HUES48 (cell line): Measurements from ENCODE around the gene SMYD4.

ENCODE experiments used
- H3K27ac ChIP-seq: one replicate; pipeline ENCODE4 v1.7.0; 2013; ENCODE audit warnings: low read depth, low read length, inconsistent platforms
- H3K27me3 ChIP-seq: 2 replicates; pipeline ENCODE4 v1.6.1; 2013; ENCODE audit warnings: mild to moderate bottlenecking, low read length; ENCODE audit not compliant: control insufficient read depth, insufficient read depth
- H3K36me3 ChIP-seq: 2 replicates; pipeline ENCODE4 v1.6.1; 2013; ENCODE audit warnings: low read length; ENCODE audit not compliant: control insufficient read depth, insufficient read depth
- H3K4me1 ChIP-seq: 2 replicates; pipeline ENCODE4 v1.6.1; 2013; ENCODE audit warnings: mild to moderate bottlenecking, low read length; ENCODE audit not compliant: control insufficient read depth, insufficient read depth
- H3K4me3 ChIP-seq: 2 replicates; pipeline ENCODE4 v1.5.1; 2013; ENCODE audit warnings: mild to moderate bottlenecking, low read depth, low read length
- H3K9ac ChIP-seq: 2 replicates; pipeline ENCODE4 v1.6.1; 2013; ENCODE audit warnings: mild to moderate bottlenecking, low read depth, low read length, moderate library complexity
- H3K9me3 ChIP-seq: 2 replicates; pipeline ENCODE4 v1.6.1; 2013; ENCODE audit warnings: low read length; ENCODE audit not compliant: control insufficient read depth, insufficient read depth

SMYD4 gene

DNA sequence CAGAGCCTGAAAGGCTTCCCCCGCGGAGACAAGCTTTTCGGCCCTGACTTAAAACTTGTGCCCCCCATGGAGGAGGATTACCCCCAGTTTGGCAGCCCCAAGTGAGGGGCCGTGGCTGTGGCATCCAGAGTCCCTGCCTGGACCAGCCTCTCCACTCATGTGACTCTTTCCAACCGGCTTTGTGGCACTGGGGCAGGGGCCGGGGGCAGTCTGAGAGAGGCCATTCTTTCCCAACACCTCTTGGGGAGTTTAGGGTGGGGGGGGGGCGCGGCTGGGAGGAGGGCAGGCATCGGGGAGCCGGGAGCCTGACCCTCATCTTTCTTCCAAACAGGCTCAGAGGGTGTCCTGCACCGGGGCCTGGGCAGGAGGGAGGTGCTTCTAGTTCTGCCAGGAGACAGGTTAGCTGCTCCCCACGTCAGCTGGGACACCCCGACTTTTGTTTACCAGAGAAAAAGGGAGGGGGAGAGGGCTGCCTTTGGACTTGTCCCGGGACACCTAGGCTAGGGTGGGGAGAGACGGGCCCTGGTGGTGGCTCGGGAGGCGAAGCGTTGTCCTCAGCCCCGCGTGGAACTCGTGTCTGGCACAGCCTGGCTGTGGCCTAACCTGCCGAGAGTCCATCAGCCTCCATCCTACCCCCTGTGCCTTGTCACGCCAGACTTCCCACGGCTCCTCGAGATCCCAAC is 75.1 kb downstream of the SMYD4 start:
- Histone ChIP-seq H3K9me3 (no peaks in the 10 kb centered on the region), H3K9ac (no peak overlapping the region), H3K4me3 (no peak overlapping the region), H3K27me3 (no peaks in the 10 kb centered on the region), H3K27ac (no peak overlapping the region), H3K36me3 (no peaks in the 10 kb centered on the region), H3K4me1 (no peaks in the 10 kb centered on the region; the same call in 1 of the 2 replicates)

DNA sequence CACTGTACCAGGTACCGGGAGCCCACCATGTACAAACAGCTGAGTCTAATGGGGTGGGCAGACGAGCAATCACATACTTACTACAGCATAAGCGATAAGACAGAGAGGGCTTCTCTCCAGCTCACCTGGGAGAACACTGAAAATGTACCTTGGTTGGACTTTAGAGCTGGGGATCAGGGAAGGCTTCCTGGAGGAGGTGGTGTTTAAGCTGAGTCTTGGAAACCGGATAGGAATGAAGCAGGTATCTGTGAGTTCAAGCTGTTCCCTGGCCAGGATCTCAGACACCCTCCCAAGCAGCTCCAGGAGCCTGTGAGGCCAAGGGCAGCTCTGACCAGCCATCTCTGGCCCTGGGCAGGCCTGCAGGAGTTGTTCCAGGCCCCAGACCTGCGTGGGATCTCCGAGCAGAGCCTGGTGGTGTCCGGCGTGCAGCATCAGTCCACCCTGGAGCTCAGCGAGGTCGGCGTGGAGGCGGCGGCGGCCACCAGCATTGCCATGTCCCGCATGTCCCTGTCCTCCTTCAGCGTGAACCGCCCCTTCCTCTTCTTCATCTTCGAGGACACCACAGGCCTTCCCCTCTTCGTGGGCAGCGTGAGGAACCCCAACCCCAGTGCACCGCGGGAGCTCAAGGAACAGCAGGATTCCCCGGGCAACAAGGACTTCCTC is 75.8 kb downstream of the SMYD4 start:
- H3K36me3 ChIP-seq = no peaks in the 10 kb centered on the region
- H3K27me3 ChIP-seq = no peaks in the 10 kb centered on the region
- no peak overlapping the region for H3K27ac ChIP-seq
- H3K9me3 ChIP-seq = no peaks in the 10 kb centered on the region
- H3K9ac ChIP-seq = no peak overlapping the region
- H3K4me1 ChIP-seq = no peaks in the 10 kb centered on the region; the same call in 1 of the 2 replicates
- no peak overlapping the region for H3K4me3 ChIP-seq

DNA sequence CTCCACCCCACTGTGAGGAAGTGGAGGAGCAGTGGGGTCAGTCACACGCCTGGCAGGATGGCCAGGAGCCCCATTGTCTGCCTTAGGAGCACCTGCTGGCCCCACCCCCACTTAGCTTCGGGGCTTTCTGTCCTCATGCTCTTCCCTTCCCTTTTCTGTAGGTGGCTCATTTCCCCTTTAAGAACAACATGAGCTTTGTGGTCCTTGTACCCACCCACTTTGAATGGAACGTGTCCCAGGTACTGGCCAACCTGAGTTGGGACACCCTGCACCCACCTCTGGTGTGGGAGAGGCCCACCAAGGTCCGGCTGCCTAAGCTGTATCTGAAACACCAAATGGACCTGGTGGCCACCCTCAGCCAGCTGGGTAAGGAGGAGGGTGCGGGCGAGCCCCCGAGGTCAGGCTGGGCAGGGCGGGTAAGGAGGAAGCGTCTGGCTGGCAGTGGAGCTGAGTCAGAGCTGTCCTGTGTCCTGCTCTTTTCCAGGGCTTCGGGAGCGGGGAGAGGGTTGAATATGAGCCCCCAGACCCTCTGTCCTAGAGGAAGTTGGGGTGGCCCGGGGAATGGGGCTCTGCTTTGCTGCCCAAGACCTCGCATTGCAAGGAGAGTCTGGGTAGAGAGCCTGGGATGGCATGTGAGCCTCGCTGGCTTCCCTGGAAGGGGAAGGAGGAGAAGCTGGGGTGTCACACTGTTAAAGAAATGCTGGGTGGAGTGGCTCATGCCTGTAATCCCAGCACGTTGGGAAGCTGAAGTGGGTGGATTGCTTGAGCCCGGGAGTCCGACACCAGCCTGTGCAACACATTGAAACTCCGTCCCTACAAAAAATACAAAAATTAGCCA is 77.1 kb downstream of the SMYD4 start:
- H3K27ac ChIP-seq = no peak overlapping the region
- no peaks in the 10 kb centered on the region for H3K9me3 ChIP-seq

DNA sequence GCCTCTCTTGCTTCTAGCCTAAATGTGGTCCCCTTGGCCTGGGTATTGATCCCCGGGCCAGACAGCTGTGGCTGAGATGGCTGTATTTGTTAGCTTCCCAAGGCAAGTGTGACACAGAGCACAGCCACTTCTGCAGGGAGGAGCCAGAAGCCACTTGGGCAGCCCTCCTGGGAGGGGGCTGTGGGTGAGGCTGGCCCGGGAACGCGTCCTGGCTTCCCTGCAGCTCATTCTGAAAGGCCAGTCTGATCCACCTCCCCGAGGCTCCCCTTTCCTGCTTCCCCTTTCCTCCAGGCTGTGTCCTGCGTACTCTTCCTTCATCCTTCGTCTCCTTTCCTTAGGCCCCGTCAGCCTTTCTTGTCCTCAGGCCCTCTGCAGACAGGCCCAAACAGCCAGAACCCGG is 79.1 kb downstream of the SMYD4 start:
- Histone ChIP-seq H3K4me3 (no peak overlapping the region), H3K27ac (no peak overlapping the region), H3K27me3 (no peaks in the 10 kb centered on the region), H3K9ac (no peak overlapping the region), H3K9me3 (no peaks in the 10 kb centered on the region), H3K4me1 (no peaks in the 10 kb centered on the region; the same call in 1 of the 2 replicates), H3K36me3 (no peaks in the 10 kb centered on the region)

More for the DNA sequence above, 77.1 kb downstream of the SMYD4 start:
- no peaks in the 10 kb centered on the region; the same call in 1 of the 2 replicates for H3K4me1 ChIP-seq
- H3K9ac ChIP-seq = no peak overlapping the region
- H3K36me3 ChIP-seq = no peaks in the 10 kb centered on the region
- no peak overlapping the region for H3K4me3 ChIP-seq
- H3K27me3 ChIP-seq = no peaks in the 10 kb centered on the region

DNA sequence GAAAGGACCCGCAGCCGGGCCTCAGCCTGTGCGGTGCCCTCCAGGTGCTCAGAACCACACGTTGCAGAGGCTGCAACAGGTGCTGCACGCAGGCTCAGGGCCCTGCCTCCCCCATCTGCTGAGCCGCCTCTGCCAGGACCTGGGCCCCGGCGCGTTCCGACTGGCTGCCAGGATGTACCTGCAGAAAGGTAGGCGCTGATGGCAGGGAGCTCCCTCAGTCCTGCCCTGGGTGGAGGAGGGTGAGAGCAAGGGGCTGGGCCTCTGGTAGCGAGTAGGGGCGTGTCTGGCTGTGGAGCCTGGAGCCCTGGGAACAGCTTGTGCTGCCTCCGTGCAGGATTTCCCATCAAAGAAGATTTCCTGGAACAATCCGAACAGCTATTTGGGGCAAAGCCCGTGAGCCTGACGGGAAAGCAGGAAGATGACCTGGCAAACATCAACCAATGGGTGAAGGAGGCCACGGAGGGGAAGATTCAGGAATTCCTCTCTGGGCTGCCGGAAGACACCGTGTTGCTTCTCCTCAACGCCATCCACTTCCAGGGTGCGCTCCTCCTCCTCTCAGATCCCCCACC is 82.6 kb downstream of the SMYD4 start:
- no peak overlapping the region for H3K4me3 ChIP-seq
- H3K4me1 ChIP-seq = no peaks in the 10 kb centered on the region; the same call in 1 of the 2 replicates
- H3K9ac ChIP-seq = no peak overlapping the region
- H3K27ac ChIP-seq = no peak overlapping the region
- H3K9me3 ChIP-seq = no peaks in the 10 kb centered on the region
- H3K27me3 ChIP-seq = no peaks in the 10 kb centered on the region
- no peaks in the 10 kb centered on the region for H3K36me3 ChIP-seq

DNA sequence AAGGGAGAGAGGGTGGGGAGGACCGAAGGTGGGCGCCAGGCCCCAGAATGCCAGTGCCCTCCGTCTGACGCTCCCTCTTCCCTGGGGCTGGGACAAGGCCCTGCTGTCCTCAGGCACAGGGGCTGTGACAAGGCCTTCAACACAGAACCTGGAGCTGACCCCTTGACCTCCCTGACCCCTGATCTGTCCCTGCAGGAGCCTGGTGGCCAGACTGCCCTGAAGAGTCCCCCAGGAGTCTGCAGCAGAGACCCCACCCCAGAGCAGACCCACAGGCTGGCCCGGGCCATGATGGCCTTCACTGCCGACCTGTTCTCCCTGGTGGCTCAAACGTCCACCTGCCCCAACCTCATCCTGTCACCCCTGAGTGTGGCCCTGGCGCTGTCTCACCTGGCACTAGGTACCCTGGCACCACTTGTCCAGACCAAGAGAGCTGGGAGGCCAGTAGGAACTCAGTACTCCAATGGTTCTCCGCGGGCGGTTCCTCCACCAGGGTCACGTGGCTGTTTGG is 84.1 kb downstream of the SMYD4 start:
- Histone ChIP-seq H3K9ac (no peak overlapping the region), H3K36me3 (no peaks in the 10 kb centered on the region)

DNA sequence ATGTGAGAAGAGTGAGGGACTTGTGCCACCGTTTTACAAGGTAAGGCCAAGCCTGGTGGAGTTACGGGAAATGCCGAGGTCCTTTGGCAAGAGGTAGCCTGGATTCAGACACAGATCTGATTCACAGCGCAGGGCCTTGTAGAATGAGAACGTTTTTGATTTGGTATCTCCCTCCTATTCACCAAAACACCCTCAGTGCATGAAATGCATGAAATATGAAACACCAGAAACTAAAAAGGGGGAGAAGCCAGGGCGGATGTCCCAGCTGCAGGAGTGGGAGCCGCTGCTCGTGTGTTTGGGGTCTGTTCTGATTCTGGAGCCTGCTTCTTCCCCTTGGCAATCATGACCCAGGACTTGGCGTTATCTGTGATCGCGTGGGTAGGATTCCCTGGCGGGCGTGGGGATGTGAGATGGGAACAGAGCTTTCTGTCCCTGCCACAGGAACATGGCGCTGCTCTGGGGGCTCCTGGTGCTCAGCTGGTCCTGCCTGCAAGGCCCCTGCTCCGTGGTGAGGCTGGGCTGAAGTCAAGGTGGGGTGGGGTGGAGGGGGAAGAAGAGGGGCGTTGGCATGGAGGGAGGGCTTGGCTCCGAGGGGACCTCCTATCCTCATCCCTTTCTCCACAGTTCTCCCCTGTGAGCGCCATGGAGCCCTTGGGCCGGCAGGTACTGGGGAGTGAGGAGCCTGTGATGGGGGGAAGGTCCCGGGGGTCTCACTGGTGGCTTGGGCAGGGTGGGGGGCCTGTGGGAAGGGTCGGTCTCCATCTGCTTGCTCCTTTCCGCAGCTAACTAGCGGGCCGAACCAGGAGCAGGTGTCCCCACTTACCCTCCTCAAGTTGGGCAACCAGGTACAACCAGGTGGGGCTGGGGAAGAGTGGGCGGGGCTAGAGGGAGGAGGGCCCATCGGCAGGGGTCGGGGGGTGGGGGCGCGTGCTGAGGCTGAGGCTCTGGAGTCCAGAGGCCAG is 84.9 kb downstream of the SMYD4 start:
- Histone ChIP-seq H3K4me3 (no peak overlapping the region), H3K9me3 (no peaks in the 10 kb centered on the region), H3K27me3 (no peaks in the 10 kb centered on the region), H3K4me1 (no peaks in the 10 kb centered on the region; the same call in 1 of the 2 replicates), H3K9ac (no peak overlapping the region), H3K36me3 (no peaks in the 10 kb centered on the region), H3K27ac (no peak overlapping the region)

More for the DNA sequence above, 84.1 kb downstream of the SMYD4 start:
- Histone ChIP-seq H3K27ac (no peak overlapping the region), H3K9me3 (no peaks in the 10 kb centered on the region), H3K27me3 (no peaks in the 10 kb centered on the region), H3K4me1 (no peaks in the 10 kb centered on the region; the same call in 1 of the 2 replicates), H3K4me3 (no peak overlapping the region)

DNA sequence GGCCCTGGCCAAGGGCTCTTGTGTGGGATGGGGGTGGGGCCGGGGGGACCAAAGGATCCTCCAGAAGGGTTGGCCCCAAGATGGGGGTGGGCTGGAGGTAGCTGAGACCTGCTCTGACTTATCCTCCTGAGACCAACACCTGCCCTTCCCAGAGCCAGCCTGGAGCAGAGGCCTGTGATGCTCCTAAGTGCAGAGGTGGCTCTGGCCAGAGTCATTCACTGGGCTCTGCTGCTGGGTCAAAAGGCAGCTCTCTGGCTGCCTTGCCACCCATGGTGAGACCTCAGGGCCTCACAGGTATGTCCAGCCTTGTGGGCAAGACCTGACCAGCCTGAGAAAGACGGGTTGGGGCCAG is 86.6 kb downstream of the SMYD4 start:
- Histone ChIP-seq H3K27ac (no peak overlapping the region), H3K9ac (no peak overlapping the region), H3K4me1 (no peaks in the 10 kb centered on the region; the same call in 1 of the 2 replicates), H3K9me3 (no peaks in the 10 kb centered on the region), H3K27me3 (no peaks in the 10 kb centered on the region), H3K36me3 (no peaks in the 10 kb centered on the region), H3K4me3 (no peak overlapping the region)

DNA sequence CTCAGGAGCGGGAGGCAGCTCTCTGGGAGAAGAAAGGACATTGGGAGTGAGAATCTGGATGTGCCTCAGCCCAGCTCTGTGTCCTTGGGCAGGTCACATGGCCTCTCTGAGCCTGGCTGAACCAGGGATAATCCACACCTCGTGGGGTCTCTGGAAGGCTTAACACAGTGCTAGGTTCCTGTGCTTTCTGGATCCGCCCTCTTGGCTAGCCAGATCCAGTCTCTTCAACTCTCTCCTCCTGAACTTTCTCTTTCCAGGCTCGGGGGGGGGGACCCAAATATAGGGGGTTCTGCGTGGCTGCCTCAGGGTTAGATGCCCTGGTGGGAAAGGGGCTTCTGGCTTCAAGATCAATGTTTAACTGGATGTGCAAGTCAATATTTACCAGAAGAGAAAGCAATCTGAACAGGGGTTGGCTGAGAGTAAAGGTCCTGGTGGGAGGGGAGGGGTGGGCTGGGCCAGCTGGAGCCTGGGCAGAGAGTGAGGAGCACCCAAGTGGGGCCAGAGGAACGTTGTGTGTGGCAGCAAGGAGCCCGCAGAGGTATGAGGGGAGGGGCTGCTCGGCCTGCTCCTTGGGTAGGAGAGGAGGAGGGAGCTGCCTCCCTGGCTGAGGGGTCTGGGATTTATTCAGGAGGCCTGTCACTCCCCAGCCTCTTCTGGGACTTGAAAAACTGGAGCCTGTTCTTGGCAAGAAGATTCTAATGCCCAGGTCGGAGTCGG is 87.2 kb downstream of the SMYD4 start, which contains the start of gene SERPINF2:
SERPINF2 (plus strand) TSS at position 501 of the 717 bp plus-strand sequence. CDS start 2,125 bp downstream, outside the sequence.
- H3K4me1 ChIP-seq = no peaks in the 10 kb centered on the region; the same call in 1 of the 2 replicates
- H3K9ac ChIP-seq = no peak within 1 kb of the TSS
- no peaks in the 10 kb centered on the region for H3K36me3 ChIP-seq
- H3K27me3 ChIP-seq = no peaks in the 10 kb centered on the region
- H3K9me3 ChIP-seq = no peaks in the 10 kb centered on the region
- no peak within 1 kb of the TSS for H3K27ac ChIP-seq
- H3K4me3 ChIP-seq = no peak within 1 kb of the TSS
